Tibial artery (tissue), 4 donors: ENCODE measurements around the gene WDFY3.

Experiments used
- DNase-seq, 2 donors: peaks; one replicate each; pipeline ENCODE4 v3.0.0-alpha.2; 2019
- H3K27ac ChIP-seq, 2 donors: fragments of 200-600 bp; sonication (generic) in 1 of 2; 1 replicate in 1 of 2; 2 replicates in 1 of 2; pipeline ENCODE4 v1.5.1; 2018 to 2019; ENCODE audit warnings: mild to moderate bottlenecking in 1 of 2
- H3K27me3 ChIP-seq, 2 donors: fragments of 200-600 bp; sonication (generic) in 1 of 2; one replicate each; pipeline versions ENCODE4 v1.5.1 to v1.6.0; 2016 to 2019
- H3K36me3 ChIP-seq, 3 donors: fragments of 200-600 bp; sonication (generic) in 2 of 3; one replicate each; pipeline ENCODE4 v1.5.1; 2016 to 2019; ENCODE audit warnings: mild to moderate bottlenecking in 2 of 3
- H3K4me1 ChIP-seq, 4 donors: fragments of 200-600 bp; sonication (generic) in 2 of 4; 1 replicate in 3 of 4; 2 replicates in 1 of 4; pipeline ENCODE4 v1.5.1; 2016 to 2019
- H3K4me3 ChIP-seq, 2 donors: fragments of 200-600 bp; sonication (generic) in 1 of 2; 1 replicate in 1 of 2; 2 replicates in 1 of 2; pipeline ENCODE4 v1.5.1; 2018 to 2019; ENCODE audit warnings: mild to moderate bottlenecking in 2 of 2
- H3K9me3 ChIP-seq, 3 donors: fragments of 200-600 bp; sonication (generic) in 1 of 3; one replicate each; pipeline ENCODE4 v1.5.1; 2016 to 2019
- intact Hi-C: fragments of 100-400 bp; cut with DNase I; formaldehyde crosslinking; loops from one replicate; pipeline ENCODE4 v1.15.0; 2023; ENCODE audit warnings: low total_unique reads
- TF ChIP-seq, protein P1 (sequence below), 2 experiments: fragments of 200-600 bp in 1 of 2; fragments of 450-650 bp in 1 of 2; IDR thresholded peaks; one replicate each; pipeline ENCODE4 v1.5.1; 2017 to 2019; ENCODE audit warnings: antibody characterized with exemption in 2 of 2, mild to moderate bottlenecking in 1 of 2, moderate library complexity in 1 of 2

WDFY3 gene

DNA sequence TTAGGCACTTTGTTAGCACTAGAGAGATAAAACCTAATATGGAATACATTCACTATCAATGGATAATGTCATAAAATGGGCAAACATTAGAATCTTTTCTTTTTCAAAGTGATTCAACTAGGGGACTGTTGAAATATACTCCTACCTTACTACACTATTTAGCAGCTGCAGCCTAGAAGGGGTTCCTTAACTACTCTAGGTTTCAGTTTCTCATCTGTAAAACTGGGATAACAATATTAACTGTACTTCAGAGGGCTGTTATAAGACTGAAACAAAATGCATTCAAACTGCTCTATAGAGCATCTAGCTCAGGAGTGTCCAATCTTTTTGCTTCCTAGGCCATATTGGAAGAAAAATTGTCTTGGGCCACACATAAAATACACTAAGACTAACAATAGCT, 236.1 kb downstream of the WDFY3 start:
- intact Hi-C loops = no loop called here
- no peak for DNase-seq

DNA sequence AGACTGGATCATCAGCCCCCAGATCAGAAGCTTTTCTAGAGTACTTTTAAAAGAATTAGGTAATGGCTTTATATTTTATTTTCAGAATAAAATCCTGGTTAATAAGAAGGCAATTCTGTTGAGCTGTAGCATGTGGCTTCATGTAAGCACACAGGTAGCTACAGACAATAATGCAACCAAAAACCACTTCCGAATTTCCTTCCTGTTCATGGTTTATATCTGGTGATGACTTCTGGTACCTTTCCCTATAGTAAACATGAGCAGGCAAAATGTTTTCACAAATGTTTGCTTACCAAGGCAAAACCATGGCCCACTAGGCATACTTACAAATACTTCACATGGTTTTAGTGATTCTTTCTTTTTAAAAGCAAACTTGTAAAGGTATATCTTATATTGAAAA, 239.0 kb downstream of the WDFY3 start:
- intact Hi-C loops = no loop called here
- no peaks in the 10 kb centered on the region for H3K27me3 ChIP-seq
- no peak overlapping the region for H3K27ac ChIP-seq
- no peaks in the 10 kb centered on the region for H3K9me3 ChIP-seq
- DNase-seq = no peak
- peaks cover 0 to 6% (median 0%) of the 10 kb centered on the region in 4 donors for H3K4me1 ChIP-seq
- TF ChIP-seq, protein P1, sequence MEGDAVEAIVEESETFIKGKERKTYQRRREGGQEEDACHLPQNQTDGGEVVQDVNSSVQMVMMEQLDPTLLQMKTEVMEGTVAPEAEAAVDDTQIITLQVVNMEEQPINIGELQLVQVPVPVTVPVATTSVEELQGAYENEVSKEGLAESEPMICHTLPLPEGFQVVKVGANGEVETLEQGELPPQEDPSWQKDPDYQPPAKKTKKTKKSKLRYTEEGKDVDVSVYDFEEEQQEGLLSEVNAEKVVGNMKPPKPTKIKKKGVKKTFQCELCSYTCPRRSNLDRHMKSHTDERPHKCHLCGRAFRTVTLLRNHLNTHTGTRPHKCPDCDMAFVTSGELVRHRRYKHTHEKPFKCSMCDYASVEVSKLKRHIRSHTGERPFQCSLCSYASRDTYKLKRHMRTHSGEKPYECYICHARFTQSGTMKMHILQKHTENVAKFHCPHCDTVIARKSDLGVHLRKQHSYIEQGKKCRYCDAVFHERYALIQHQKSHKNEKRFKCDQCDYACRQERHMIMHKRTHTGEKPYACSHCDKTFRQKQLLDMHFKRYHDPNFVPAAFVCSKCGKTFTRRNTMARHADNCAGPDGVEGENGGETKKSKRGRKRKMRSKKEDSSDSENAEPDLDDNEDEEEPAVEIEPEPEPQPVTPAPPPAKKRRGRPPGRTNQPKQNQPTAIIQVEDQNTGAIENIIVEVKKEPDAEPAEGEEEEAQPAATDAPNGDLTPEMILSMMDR (IDR thresholded peaks at IDR 0.05) = no peak
- no peak overlapping the region for H3K4me3 ChIP-seq
- peaks cover 17 to 37% (median 30%) of the 10 kb centered on the region in 3 donors for H3K36me3 ChIP-seq

More for the DNA sequence above, 236.1 kb downstream of the WDFY3 start:
- Histone ChIP-seq H3K27me3 (no peaks in the 10 kb centered on the region), H3K4me3 (no peak overlapping the region), H3K27ac (no peak overlapping the region), H3K36me3 (peaks cover 23 to 45% (median 38%) of the 10 kb centered on the region in 3 donors), H3K4me1 (peaks cover 0 to 6% (median 0%) of the 10 kb centered on the region in 4 donors), H3K9me3 (no peaks in the 10 kb centered on the region)
- TF ChIP-seq, protein P1 (IDR thresholded peaks at IDR 0.05) = no peak

DNA sequence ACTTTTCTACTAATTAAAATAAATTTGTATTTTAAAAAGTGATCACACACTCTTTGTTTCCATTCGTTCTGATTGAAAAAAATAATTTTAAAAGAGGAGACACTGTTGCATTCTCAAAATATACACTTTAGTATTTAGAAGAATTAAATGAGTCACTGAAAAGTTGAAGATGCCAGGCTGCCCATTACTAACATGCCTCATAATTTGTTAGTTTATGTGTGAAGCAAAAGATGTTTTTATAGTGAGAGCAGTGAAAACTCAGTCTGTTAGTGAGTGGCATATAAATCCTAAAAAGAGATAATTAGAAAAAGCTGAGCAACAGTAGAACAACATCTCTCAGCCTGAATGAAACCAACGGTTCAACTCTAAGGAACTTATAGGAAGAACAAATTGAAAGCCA, 240.1 kb downstream of the WDFY3 start:
- no peak for DNase-seq
- TF ChIP-seq, protein P1 (IDR thresholded peaks at IDR 0.05) = no peak
- Histone ChIP-seq H3K27me3 (no peaks in the 10 kb centered on the region), H3K9me3 (no peaks in the 10 kb centered on the region), H3K27ac (no peak overlapping the region), H3K4me1 (peaks cover 0 to 6% (median 0%) of the 10 kb centered on the region in 4 donors), H3K36me3 (peaks cover 29 to 38% (median 30%) of the 10 kb centered on the region in 3 donors), H3K4me3 (no peak overlapping the region)
- intact Hi-C loops = no loop called here

DNA sequence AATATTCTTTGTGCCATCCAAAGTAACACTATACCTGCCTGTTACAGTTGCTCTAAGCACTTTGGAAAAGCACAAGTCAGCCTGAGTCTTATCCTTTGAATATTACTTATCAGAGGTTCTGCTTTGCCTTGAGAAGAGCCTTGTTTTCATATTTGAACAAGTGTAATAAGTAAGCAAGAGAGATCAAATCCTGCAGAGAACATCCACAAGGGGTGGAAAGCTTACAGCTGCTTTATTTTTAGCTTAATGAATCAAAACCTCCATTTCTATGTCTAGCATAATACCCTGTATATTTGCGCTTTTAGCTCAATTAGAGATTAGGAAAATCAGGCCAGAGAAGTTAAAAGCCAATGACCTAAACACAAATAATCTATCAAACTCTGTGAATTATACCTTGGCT, 243.8 kb downstream of the WDFY3 start:
- H3K9me3 ChIP-seq = no peaks in the 10 kb centered on the region
- no peak overlapping the region for H3K4me3 ChIP-seq
- H3K27me3 ChIP-seq = no peaks in the 10 kb centered on the region
- H3K27ac ChIP-seq = no peak overlapping the region
- peaks cover 47 to 58% (median 53%) of the 10 kb centered on the region in 3 donors for H3K36me3 ChIP-seq
- no peak for DNase-seq
- intact Hi-C loops = no loop called here
- TF ChIP-seq, protein P1 (IDR thresholded peaks at IDR 0.05) = no peak
- no peaks in the 10 kb centered on the region for H3K4me1 ChIP-seq

DNA sequence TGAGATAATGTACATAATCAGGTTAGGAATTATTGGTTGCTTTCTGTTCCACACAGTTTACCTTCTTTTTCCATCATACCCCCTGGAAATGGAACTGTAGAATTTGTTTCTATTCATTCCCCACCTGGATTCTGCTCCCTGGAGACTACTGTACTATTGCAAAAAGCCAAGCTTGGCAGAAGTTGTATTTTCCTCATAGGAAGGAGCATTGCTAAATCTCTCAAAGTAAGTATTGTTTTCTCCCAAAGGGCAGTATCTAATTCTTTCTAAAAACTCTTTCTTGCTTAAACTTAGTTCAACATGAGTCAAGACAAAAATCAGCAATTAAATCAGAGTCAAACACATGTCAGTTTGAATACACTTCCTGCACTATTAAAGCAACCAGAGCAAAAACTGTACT, 247.4 kb downstream of the WDFY3 start:
- TF ChIP-seq, protein P1 (IDR thresholded peaks at IDR 0.05) = no peak
- no peaks in the 10 kb centered on the region for H3K27me3 ChIP-seq
- no peak overlapping the region for H3K27ac ChIP-seq
- DNase-seq = no peak
- no peaks in the 10 kb centered on the region for H3K9me3 ChIP-seq
- peaks cover 49 to 85% (median 72%) of the 10 kb centered on the region in 3 donors for H3K36me3 ChIP-seq
- intact Hi-C loops = no loop called here
- no peaks in the 10 kb centered on the region for H3K4me1 ChIP-seq
- no peak overlapping the region for H3K4me3 ChIP-seq

DNA sequence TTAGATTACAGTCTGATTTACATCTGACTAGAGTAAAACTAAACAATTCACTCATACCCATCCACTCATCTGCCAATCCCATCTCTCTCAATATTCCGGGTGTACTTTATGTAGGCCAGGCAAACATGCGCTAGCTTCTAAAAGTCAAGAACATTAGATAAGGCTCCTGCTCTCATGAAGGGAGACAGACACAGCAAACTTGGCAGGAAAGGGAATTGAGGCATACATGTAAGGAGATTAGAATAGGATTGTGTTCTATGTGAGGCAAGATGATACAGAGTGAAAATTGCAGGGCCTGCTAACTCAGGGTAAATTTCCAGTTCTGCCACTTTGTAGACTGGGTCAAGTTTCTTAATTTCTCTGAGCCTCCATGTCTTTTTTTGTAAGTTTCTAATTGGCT, 247.8 kb downstream of the WDFY3 start:
- Histone ChIP-seq H3K4me3 (no peak overlapping the region), H3K4me1 (no peaks in the 10 kb centered on the region), H3K36me3 (peaks cover 49 to 85% (median 72%) of the 10 kb centered on the region in 3 donors), H3K27me3 (no peaks in the 10 kb centered on the region), H3K9me3 (no peaks in the 10 kb centered on the region), H3K27ac (no peak overlapping the region)
- TF ChIP-seq, protein P1 (IDR thresholded peaks at IDR 0.05) = no peak
- DNase-seq = no peak
- intact Hi-C loops = no loop called here
